Natural killer cell (primary cell): Measurements from ENCODE around the gene PODNL1. TPM values are rescaled to one million over a fixed set of nuclear protein-coding genes. Genes with fewer than 3 reads are reported as not detected.

Source experiments
- ATAC-seq, 3 donors: fragments of 150-1000 bp in 2 of 3; fragments of 200-7000 bp in 1 of 3; cut with Tn5 transposase; 1 replicate in 1 of 3; 2 replicates in 2 of 3; pipeline ENCODE4 v1.10.0; 2021; ENCODE audit warnings: mild to moderate bottlenecking in 2 of 3, moderate library complexity in 2 of 3
- DNase-seq, 2 donors: peaks; one replicate each; pipeline versions ENCODE4 v3.0.0 to v3.0.0-alpha.2; 2013 to 2021; ENCODE audit warnings: mixed read lengths in 1 of 2
- H3K27ac ChIP-seq: one replicate; pipeline ENCODE4 v1.5.1; 2013; ENCODE audit warnings: mild to moderate bottlenecking, low read length
- H3K27me3 ChIP-seq: one replicate; pipeline ENCODE4 v1.6.1; 2013; ENCODE audit warnings: low read length; ENCODE audit not compliant: control insufficient read depth, insufficient read depth
- H3K36me3 ChIP-seq: one replicate; pipeline ENCODE4 v1.6.1; 2013; ENCODE audit warnings: low read length; ENCODE audit not compliant: control insufficient read depth, insufficient read depth
- H3K4me1 ChIP-seq: one replicate; pipeline ENCODE4 v1.6.1; 2013; ENCODE audit warnings: low read length; ENCODE audit not compliant: control insufficient read depth, insufficient read depth
- H3K4me3 ChIP-seq: one replicate; pipeline ENCODE4 v1.5.1; 2013; ENCODE audit warnings: low read length
- H3K9me3 ChIP-seq: one replicate; pipeline ENCODE4 v1.6.1; 2013; ENCODE audit warnings: low read length; ENCODE audit not compliant: control insufficient read depth, insufficient read depth
- H3K27ac Mint-ChIP-seq, 2 donors: one replicate each; pipeline ENCODE4 v1.8.0; 2022; ENCODE audit warnings: mild to moderate bottlenecking in 2 of 2, mixed read lengths in 2 of 2, moderate library complexity in 1 of 2
- H3K27me3 Mint-ChIP-seq, 2 donors: one replicate each; pipeline ENCODE4 v1.8.0; 2022; ENCODE audit warnings: low read depth in 2 of 2, mixed read lengths in 2 of 2
- H3K36me3 Mint-ChIP-seq: one replicate; pipeline ENCODE4 v1.8.0; 2022; ENCODE audit warnings: mixed read lengths
- H3K4me1 Mint-ChIP-seq, 2 donors: one replicate each; pipeline ENCODE4 v1.8.0; 2022; ENCODE audit warnings: mixed read lengths in 2 of 2
- H3K4me3 Mint-ChIP-seq: one replicate; pipeline ENCODE4 v1.8.0; 2022; ENCODE audit warnings: mild to moderate bottlenecking, moderate library complexity, mixed read lengths
- H3K9me3 Mint-ChIP-seq, 2 donors: one replicate each; pipeline ENCODE4 v1.8.0; 2022; ENCODE audit warnings: mixed read lengths in 2 of 2
- CTCF ChIP-seq: fragments of 200-600 bp; IDR thresholded peaks from one replicate; pipeline ENCODE4 v1.8.0; 2022; ENCODE audit warnings: antibody characterized with exemption
- WGBS: methylation state at CpG from one replicate; pipeline ENCODE4 v1.1.7; 2013; ENCODE audit warnings: missing lambda C conversion rate; ENCODE audit not compliant: insufficient coverage; 5-methylcytosine and 5-hydroxymethylcytosine counted together
- intact Hi-C: fragments of 100-400 bp; cut with micrococcal nuclease; formaldehyde crosslinking; loops from one replicate; pipeline ENCODE4 v1.14.2; 2022
- total RNA-seq, 4 donors: library from RNA; stranded (reverse); fragments of 120-200 nt in 1 of 4; gene quantifications; one replicate each; pipeline versions ENCODE4 v1.2.3 to v1.2.4, GENCODE V29; 2013 to 2022

The PODNL1 gene
- total RNA-seq, 3 donors from 2014 or later (not counting 1 experiment from before 2014, with no cell fraction given): 0.61 TPM; not detected in 2

DNA sequence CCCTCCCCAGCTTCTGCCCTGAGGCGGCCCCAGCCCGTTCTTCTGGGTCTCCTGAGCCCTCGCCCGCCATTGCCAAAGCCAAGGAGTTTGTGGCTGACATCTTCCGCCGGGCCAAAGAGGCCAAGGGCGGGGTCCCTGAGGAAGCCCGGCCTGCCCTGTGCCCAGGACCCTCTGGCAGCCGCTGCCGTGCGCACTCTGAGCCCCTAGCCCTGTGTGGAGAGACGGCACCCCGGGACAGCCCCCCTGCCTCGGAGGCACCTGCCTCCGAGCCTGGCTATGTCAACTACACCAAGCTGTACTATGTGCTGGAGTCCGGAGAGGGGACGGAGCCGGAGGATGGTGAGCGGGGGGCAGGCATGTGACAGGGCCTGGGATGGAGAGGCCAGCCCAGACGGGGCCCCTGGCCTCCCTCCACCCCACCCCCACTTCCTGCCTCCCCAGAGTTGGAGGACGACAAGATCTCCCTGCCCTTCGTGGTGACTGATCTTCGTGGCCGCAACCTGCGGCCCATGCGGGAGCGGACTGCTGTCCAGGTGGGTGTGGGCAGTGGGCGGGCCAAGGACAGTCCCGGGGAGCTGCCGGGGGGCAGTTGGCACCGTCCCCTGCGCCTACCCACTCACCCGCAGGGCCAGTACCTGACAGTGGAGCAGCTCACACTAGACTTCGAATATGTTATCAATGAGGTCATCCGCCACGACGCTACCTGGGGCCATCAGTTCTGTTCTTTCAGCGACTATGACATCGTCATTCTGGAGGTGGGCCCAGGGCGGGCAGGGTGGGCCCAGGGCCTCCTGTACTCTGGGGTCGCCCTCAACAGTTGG is 21.1 kb upstream of the PODNL1 start:
- ATAC-seq: no peak

GRCh38 chr19:13958043-13958442 is 19.8 kb upstream of the PODNL1 start:
- H3K4me1 Mint-ChIP-seq: peaks cover 0 to 17% of the 10 kb centered on the region in 2 donors
- ATAC-seq: no peak
- no peak overlapping the region for H3K27ac ChIP-seq
- peak overlapping the region in 1 of 2 donors; percentile 49 for H3K27ac Mint-ChIP-seq
- H3K4me1 ChIP-seq: peaks cover 15% of the 10 kb centered on the region
- no peaks in the 10 kb centered on the region for H3K9me3 ChIP-seq
- TF ChIP-seq CTCF: no peak
- DNase-seq: no peak
- H3K36me3 ChIP-seq: peaks cover 55% of the 10 kb centered on the region
- H3K36me3 Mint-ChIP-seq: no peaks in the 10 kb centered on the region
- 80% methylated on average over 12 of the region's 12 CpGs for WGBS
- H3K27me3 Mint-ChIP-seq: no peaks in the 10 kb centered on the region
- intact Hi-C loops: loop anchor here (10.0 kb wide), 1 partner anchor 73 kb away; no protein-coding TSS in a partner anchor
- no peaks in the 10 kb centered on the region for H3K27me3 ChIP-seq
- H3K4me3 Mint-ChIP-seq: no peak overlapping the region
- no peak overlapping the region for H3K4me3 ChIP-seq
- no peaks in the 10 kb centered on the region for H3K9me3 Mint-ChIP-seq

More for the DNA sequence above, 21.1 kb upstream of the PODNL1 start:
- Histone ChIP-seq H3K27ac (no peak overlapping the region), H3K27me3 (no peaks in the 10 kb centered on the region), H3K4me3 (no peak overlapping the region), H3K9me3 (no peaks in the 10 kb centered on the region), H3K36me3 (peaks cover 53% of the 10 kb centered on the region), H3K4me1 (peaks cover 2% of the 10 kb centered on the region)
- intact Hi-C loops: loop anchor here (10.0 kb wide), 1 partner anchor 75 kb away; no protein-coding TSS in a partner anchor
- no peak for TF ChIP-seq CTCF
- Mint-ChIP-seq H3K4me1 (peaks cover 0 to 3% of the 10 kb centered on the region in 2 donors), H3K4me3 (no peak overlapping the region), H3K9me3 (no peaks in the 10 kb centered on the region), H3K27me3 (no peaks in the 10 kb centered on the region), H3K27ac (peak overlapping the region in 1 of 2 donors; percentile 35), H3K36me3 (no peaks in the 10 kb centered on the region)
- 91% methylated on average over 41 of the region's 41 CpGs for WGBS
- DNase-seq: no peak

GRCh38 chr19:13957051-13957450 is 18.8 kb upstream of the PODNL1 start:
- H3K27ac ChIP-seq: no peak overlapping the region
- no peak for ATAC-seq
- WGBS: 93% methylated on average over 8 of the region's 8 CpGs
- DNase-seq: no peak
- no peaks in the 10 kb centered on the region for H3K27me3 ChIP-seq
- no peak overlapping the region for H3K4me3 ChIP-seq
- intact Hi-C loops: loop anchor here (10.0 kb wide), 1 partner anchor 72 kb away; no protein-coding TSS in a partner anchor
- H3K9me3 Mint-ChIP-seq: no peaks in the 10 kb centered on the region
- peaks cover 18% of the 10 kb centered on the region for H3K4me1 ChIP-seq
- H3K27ac Mint-ChIP-seq: no peak overlapping the region
- peaks cover 1 to 23% of the 10 kb centered on the region in 2 donors for H3K4me1 Mint-ChIP-seq
- no peaks in the 10 kb centered on the region for H3K9me3 ChIP-seq
- no peaks in the 10 kb centered on the region for H3K27me3 Mint-ChIP-seq
- TF ChIP-seq CTCF: no peak
- no peaks in the 10 kb centered on the region for H3K36me3 Mint-ChIP-seq
- H3K4me3 Mint-ChIP-seq: no peak overlapping the region
- H3K36me3 ChIP-seq: peaks cover 55% of the 10 kb centered on the region
